Thymus (tissue), 11 donors: ENCODE results near the gene FERMT3. TPM values are rescaled to one million over a fixed set of nuclear protein-coding genes. Genes with fewer than 3 reads are reported as not detected.

ENCODE experiments used
- DNase-seq, 9 donors: peaks; one replicate each; pipeline ENCODE4 v3.0.0-alpha.2; 2013; ENCODE audit warnings: low spot score in 9 of 9, low read depth in 6 of 9, missing footprints in 1 of 9
- H3K27ac ChIP-seq, 2 donors: one replicate each; pipeline ENCODE4 v1.5.1; 2013; ENCODE audit warnings: control low read depth in 1 of 2, low read depth in 1 of 2, low read length in 1 of 2, mild to moderate bottlenecking in 1 of 2, moderate library complexity in 1 of 2
- H3K27me3 ChIP-seq, 2 donors: one replicate each; pipeline ENCODE4 v1.5.1; 2013; ENCODE audit warnings: low read length in 1 of 2; ENCODE audit not compliant: control insufficient read depth in 2 of 2, insufficient read depth in 1 of 2
- H3K36me3 ChIP-seq, 2 donors: one replicate each; pipeline ENCODE4 v1.5.1; 2013; ENCODE audit warnings: low read length in 1 of 2, mild to moderate bottlenecking in 1 of 2, moderate library complexity in 1 of 2; ENCODE audit not compliant: control insufficient read depth in 2 of 2, insufficient read depth in 2 of 2
- H3K4me1 ChIP-seq, 2 donors: one replicate each; pipeline ENCODE4 v1.5.1; 2013; ENCODE audit warnings: low read length in 2 of 2; ENCODE audit not compliant: control insufficient read depth in 2 of 2, insufficient read depth in 2 of 2
- H3K4me3 ChIP-seq, 2 donors: one replicate each; pipeline ENCODE4 v1.5.1; 2013; ENCODE audit warnings: low read length in 2 of 2, control low read depth in 1 of 2, mild to moderate bottlenecking in 1 of 2
- H3K9me3 ChIP-seq, 2 donors: one replicate each; pipeline ENCODE4 v1.5.1; 2013; ENCODE audit warnings: low read length in 1 of 2, mild to moderate bottlenecking in 1 of 2; ENCODE audit not compliant: control insufficient read depth in 2 of 2, insufficient read depth in 1 of 2
- WGBS: extraction: QIAGEN DNeasy Blood & Tissue Kit; methylation state at CpG from one replicate; pipeline ENCODE4 v1.1.7; 2013; 5-methylcytosine and 5-hydroxymethylcytosine counted together
- polyA plus RNA-seq: library from polyadenylated mRNA; stranded (reverse); fragments of 200-250 nt; gene quantifications from one replicate; pipeline ENCODE4 v1.2.3, GENCODE V29; 2013
- total RNA-seq: library from RNA; stranded (reverse); fragments of 120-200 nt; gene quantifications from one replicate; pipeline ENCODE4 v1.2.4, GENCODE V29; 2013
- donor health status: healthy.

Gene FERMT3
- total and polyA plus RNA-seq, 2 donors: 74.5 to 91.0 TPM

- H3K4me3 ChIP-seq: no peak overlapping the region
- peaks cover 30 to 36% of the 10 kb centered on the region in 2 donors for H3K36me3 ChIP-seq
- H3K9me3 ChIP-seq: peaks cover 0 to 1% of the 10 kb centered on the region in 2 donors
- H3K27ac ChIP-seq: no peak overlapping the region
- no peaks in the 10 kb centered on the region for H3K4me1 ChIP-seq
- no peak for DNase-seq
- WGBS: 98% methylated on average over 18 of the region's 18 CpGs
- no peaks in the 10 kb centered on the region for H3K27me3 ChIP-seq
Observed at GRCh38 chr11:64261556-64262080, 55.1 kb downstream of the FERMT3 start.

- no peak for DNase-seq
- Histone ChIP-seq H3K27ac (no peak overlapping the region), H3K27me3 (no peaks in the 10 kb centered on the region), H3K4me3 (no peak overlapping the region), H3K4me1 (no peaks in the 10 kb centered on the region), H3K9me3 (peaks cover 0 to 1% of the 10 kb centered on the region in 2 donors), H3K36me3 (peaks cover 30 to 35% of the 10 kb centered on the region in 2 donors)
- WGBS: 98% methylated on average over 42 of the region's 42 CpGs
Observed at GRCh38 chr11:64262271-64263002, 55.9 kb downstream of the FERMT3 start.

- H3K9me3 ChIP-seq: peaks cover 0 to 1% of the 10 kb centered on the region in 2 donors
- peaks cover 2 to 8% of the 10 kb centered on the region in 2 donors for H3K4me1 ChIP-seq
- no peak for DNase-seq
- H3K36me3 ChIP-seq: peaks cover 30 to 34% of the 10 kb centered on the region in 2 donors
- H3K27ac ChIP-seq: no peak overlapping the region
- no peak overlapping the region for H3K4me3 ChIP-seq
- WGBS: 95% methylated on average over 29 of the region's 29 CpGs
- no peaks in the 10 kb centered on the region for H3K27me3 ChIP-seq
Observed at GRCh38 chr11:64263021-64263946, 56.8 kb downstream of the FERMT3 start.

GRCh38 chr11:64263947-64264317, 57.4 kb downstream of the FERMT3 start:
- no peak for DNase-seq
- Histone ChIP-seq H3K27me3 (no peaks in the 10 kb centered on the region), H3K4me1 (peaks cover 7 to 14% of the 10 kb centered on the region in 2 donors), H3K9me3 (peaks cover 0 to 1% of the 10 kb centered on the region in 2 donors), H3K4me3 (no peak overlapping the region), H3K27ac (no peak overlapping the region), H3K36me3 (peaks cover 24 to 30% of the 10 kb centered on the region in 2 donors)
- WGBS: 98% methylated on average over 8 of the region's 8 CpGs

GRCh38 chr11:64264371-64264852, 57.9 kb downstream of the FERMT3 start:
- DNase-seq: no peak

GRCh38 chr11:64265176-64266160, 58.9 kb downstream of the FERMT3 start:
- DNase-seq: no peak
- H3K27me3 ChIP-seq: no peaks in the 10 kb centered on the region
- H3K9me3 ChIP-seq: peaks cover 0 to 5% of the 10 kb centered on the region in 2 donors
- 96% methylated on average over 35 of the region's 35 CpGs for WGBS
- H3K27ac ChIP-seq: no peak overlapping the region
- no peak overlapping the region for H3K4me3 ChIP-seq
- H3K4me1 ChIP-seq: peaks cover 9 to 21% of the 10 kb centered on the region in 2 donors
- peaks cover 16 to 23% of the 10 kb centered on the region in 2 donors for H3K36me3 ChIP-seq

More at GRCh38 chr11:64264371-64264852, 57.9 kb downstream of the FERMT3 start:
- WGBS: 98% methylated on average over 10 of the region's 10 CpGs
- Histone ChIP-seq H3K4me3 (no peak overlapping the region), H3K4me1 (peaks cover 9 to 18% of the 10 kb centered on the region in 2 donors), H3K27ac (no peak overlapping the region), H3K36me3 (peaks cover 20 to 25% of the 10 kb centered on the region in 2 donors), H3K27me3 (no peaks in the 10 kb centered on the region), H3K9me3 (peaks cover 0 to 1% of the 10 kb centered on the region in 2 donors)

GRCh38 chr11:64266339-64266738, 59.8 kb downstream of the FERMT3 start:
- Histone ChIP-seq H3K9me3 (peaks cover 0 to 5% of the 10 kb centered on the region in 2 donors), H3K4me3 (no peak overlapping the region), H3K4me1 (peaks cover 9 to 24% of the 10 kb centered on the region in 2 donors), H3K27ac (no peak overlapping the region), H3K27me3 (no peaks in the 10 kb centered on the region), H3K36me3 (peaks cover 16 to 20% of the 10 kb centered on the region in 2 donors)
- no peak for DNase-seq
- 97% methylated on average over 15 of the region's 15 CpGs for WGBS
